Activated CD8-positive, alpha-beta memory T cell treated with anti-CD3 and anti-CD28 coated beads, Interleukin-2, amount 50 U/mL, for 24 hours (primary cell): Measurements from ENCODE around the gene BSND.
A peak's percentile ranks its signal among the peaks of the same experiment; 100 is the strongest.

ENCODE experiments used
- DNase-seq: peaks from one replicate; pipeline ENCODE4 v3.0.0-alpha.2; 2020; ENCODE audit errors: extremely low read depth

BSND gene

GRCh38 chr1:54991939-54992338, 6.8 kb upstream of the BSND start:
- DNase-seq: no peak

- no peak for DNase-seq
These were observed 5.6 kb upstream of the BSND start for GRCh38 chr1:54993140-54993539.

- no peak for DNase-seq
These were observed 4.3 kb upstream of the BSND start for GRCh38 chr1:54994355-54994990.

GRCh38 chr1:54995013-54995760, 3.5 kb upstream of the BSND start:
- DNase-seq: no peak

- DNase-seq: no peak
These were observed 2.9 kb upstream of the BSND start for GRCh38 chr1:54995835-54996234.

GRCh38 chr1:54996359-54996868, 2.3 kb upstream of the BSND start:
- peak; percentile 51 for DNase-seq

- no peak for DNase-seq
These were observed 1.6 kb upstream of the BSND start for GRCh38 chr1:54996869-54997710.

GRCh38 chr1:54997711-54997986, 1.1 kb upstream of the BSND start:
- no peak for DNase-seq

- DNase-seq: no peak
These were observed 633 bp upstream of the BSND start for GRCh38 chr1:54998100-54998499.

- DNase-seq: no peak
These were observed 1.7 kb downstream of the BSND start for GRCh38 chr1:55000110-55001085.

GRCh38 chr1:55001311-55001710, 2.6 kb downstream of the BSND start:
- no peak for DNase-seq

GRCh38 chr1:55002686-55003085, 4.0 kb downstream of the BSND start:
- no peak for DNase-seq

GRCh38 chr1:55005351-55006140, 6.8 kb downstream of the BSND start:
- no peak for DNase-seq

GRCh38 chr1:55006931-55007330, 8.2 kb downstream of the BSND start:
- no peak for DNase-seq

GRCh38 chr1:55007625-55008024, 8.9 kb downstream of the BSND start:
- DNase-seq: no peak

GRCh38 chr1:55010194-55010886, 11.6 kb downstream of the BSND start:
- DNase-seq: no peak

- DNase-seq: no peak
These were observed 12.1 kb downstream of the BSND start for GRCh38 chr1:55010887-55011217.

- DNase-seq: no peak
These were observed 13.9 kb downstream of the BSND start for GRCh38 chr1:55012661-55013060.

GRCh38 chr1:55015123-55015522, 16.4 kb downstream of the BSND start:
- no peak for DNase-seq
